Measurements from ENCODE around the gene DPP6.
A peak's percentile ranks its signal among the peaks of the same experiment; 100 is the strongest.
"Not testable (repeated sequence)": the region's sequence is repeated elsewhere in the genome, so short reads cannot be mapped to it uniquely, and the experiment has no call there.

Gene DPP6

GRCh38 chr7:154917808-154918160 lies 865.6 kb downstream of the DPP6 start:
- DNase-seq (ENCODE audit: insufficient read length, low spot score) (no peak), FAIRE-seq (no peak)
- TF ChIP-seq POU2F2 (IDR thresholded peaks at IDR 0.05; ENCODE audit: low read depth, low read length) (no peak), POLR2AphosphoS5 (IDR thresholded peaks at IDR 0.05; ENCODE audit: low read depth, low read length) (no peak), PAX5 (IDR thresholded peaks at IDR 0.05; ENCODE audit: insufficient read depth, low read length, severe bottlenecking) (no peak), TAF1 (IDR thresholded peaks at IDR 0.05; ENCODE audit: low read depth, low read length) (no peak), POLR2A (IDR thresholded peaks at IDR 0.05; ENCODE audit: low read depth, low read length) (no peak), SPI1 (IDR thresholded peaks at IDR 0.05; ENCODE audit: low read depth, low read length) (no peak)

GRCh38 chr7:154918266-154918665 lies 866.1 kb downstream of the DPP6 start:
- TF ChIP-seq POLR2AphosphoS5 (IDR thresholded peaks at IDR 0.05; ENCODE audit: low read depth, low read length) = no peak
- no peak for TF ChIP-seq SPI1 (IDR thresholded peaks at IDR 0.05; ENCODE audit: low read depth, low read length)
- no peak for TF ChIP-seq POU2F2 (IDR thresholded peaks at IDR 0.05; ENCODE audit: low read depth, low read length)
- TF ChIP-seq PAX5 (IDR thresholded peaks at IDR 0.05; ENCODE audit: insufficient read depth, low read length, severe bottlenecking) = no peak
- no peak for TF ChIP-seq POLR2A (IDR thresholded peaks at IDR 0.05; ENCODE audit: low read depth, low read length)
- no peak for TF ChIP-seq TAF1 (IDR thresholded peaks at IDR 0.05; ENCODE audit: low read depth, low read length)
- DNase-seq (ENCODE audit: insufficient read length, low spot score) = no peak
- FAIRE-seq = no peak

- FAIRE-seq (no peak), DNase-seq (ENCODE audit: insufficient read length, low spot score) (no peak)
- no peak for TF ChIP-seq PAX5 (IDR thresholded peaks at IDR 0.05; ENCODE audit: insufficient read depth, low read length, severe bottlenecking)
- TF ChIP-seq POU2F2 (IDR thresholded peaks at IDR 0.05; ENCODE audit: low read depth, low read length) = no peak
- no peak for TF ChIP-seq SPI1 (IDR thresholded peaks at IDR 0.05; ENCODE audit: low read depth, low read length)
- TF ChIP-seq POLR2A (IDR thresholded peaks at IDR 0.05; ENCODE audit: low read depth, low read length) = no peak
- no peak for TF ChIP-seq POLR2AphosphoS5 (IDR thresholded peaks at IDR 0.05; ENCODE audit: low read depth, low read length)
- no peak for TF ChIP-seq TAF1 (IDR thresholded peaks at IDR 0.05; ENCODE audit: low read depth, low read length)
These were observed 866.5 kb downstream of the DPP6 start for GRCh38 chr7:154918741-154919140.

GRCh38 chr7:154919344-154920225 lies 867.4 kb downstream of the DPP6 start:
- FAIRE-seq (no peak), DNase-seq (ENCODE audit: insufficient read length, low spot score) (no peak)
- TF ChIP-seq PAX5 (IDR thresholded peaks at IDR 0.05; ENCODE audit: insufficient read depth, low read length, severe bottlenecking) (no peak), POLR2A (IDR thresholded peaks at IDR 0.05; ENCODE audit: low read depth, low read length) (no peak)

- FAIRE-seq; DNase-seq (ENCODE audit: insufficient read length, low spot score): not testable (repeated sequence)
These were observed 870.3 kb downstream of the DPP6 start for GRCh38 chr7:154922472-154922871.

- peak; percentile 68 for FAIRE-seq
- no peak for TF ChIP-seq PAX5 (IDR thresholded peaks at IDR 0.05; ENCODE audit: insufficient read depth, low read length, severe bottlenecking)
- TF ChIP-seq POLR2AphosphoS5 (IDR thresholded peaks at IDR 0.05; ENCODE audit: low read depth, low read length) = no peak
- TF ChIP-seq SPI1 (IDR thresholded peaks at IDR 0.05; ENCODE audit: low read depth, low read length) = no peak
- no peak for TF ChIP-seq POLR2A (IDR thresholded peaks at IDR 0.05; ENCODE audit: low read depth, low read length)
- no peak for TF ChIP-seq TAF1 (IDR thresholded peaks at IDR 0.05; ENCODE audit: low read depth, low read length)
- no peak for TF ChIP-seq POU2F2 (IDR thresholded peaks at IDR 0.05; ENCODE audit: low read depth, low read length)
- no peak for DNase-seq (ENCODE audit: insufficient read length, low spot score)
These were observed 875.5 kb downstream of the DPP6 start for GRCh38 chr7:154927624-154928125.

GRCh38 chr7:154928136-154929005 lies 876.2 kb downstream of the DPP6 start:
- FAIRE-seq (peak; percentile 33), DNase-seq (ENCODE audit: insufficient read length, low spot score) (peak; percentile 47)
- no peak for TF ChIP-seq SPI1 (IDR thresholded peaks at IDR 0.05; ENCODE audit: low read depth, low read length)
- TF ChIP-seq POLR2A (IDR thresholded peaks at IDR 0.05; ENCODE audit: low read depth, low read length) = peak; percentile 40; the same call in 1 of the 2 replicates
- TF ChIP-seq PAX5 (IDR thresholded peaks at IDR 0.05; ENCODE audit: insufficient read depth, low read length, severe bottlenecking) = no peak
- TF ChIP-seq TAF1 (IDR thresholded peaks at IDR 0.05; ENCODE audit: low read depth, low read length) = no peak
- no peak for TF ChIP-seq POLR2AphosphoS5 (IDR thresholded peaks at IDR 0.05; ENCODE audit: low read depth, low read length)

- no peak for DNase-seq (ENCODE audit: insufficient read length, low spot score)
- TF ChIP-seq PAX5 (IDR thresholded peaks at IDR 0.05; ENCODE audit: insufficient read depth, low read length, severe bottlenecking) (no peak), TAF1 (IDR thresholded peaks at IDR 0.05; ENCODE audit: low read depth, low read length) (no peak), POU2F2 (IDR thresholded peaks at IDR 0.05; ENCODE audit: low read depth, low read length) (no peak), POLR2AphosphoS5 (IDR thresholded peaks at IDR 0.05; ENCODE audit: low read depth, low read length) (no peak)
- FAIRE-seq = no peak
These were observed 877.0 kb downstream of the DPP6 start for GRCh38 chr7:154929006-154929726.

GRCh38 chr7:154931906-154932305 lies 879.7 kb downstream of the DPP6 start:
- no peak for TF ChIP-seq POLR2AphosphoS5 (IDR thresholded peaks at IDR 0.05; ENCODE audit: low read depth, low read length)
- TF ChIP-seq TAF1 (IDR thresholded peaks at IDR 0.05; ENCODE audit: low read depth, low read length) = no peak
- TF ChIP-seq POU2F2 (IDR thresholded peaks at IDR 0.05; ENCODE audit: low read depth, low read length) = no peak
- TF ChIP-seq PAX5 (IDR thresholded peaks at IDR 0.05; ENCODE audit: insufficient read depth, low read length, severe bottlenecking) = no peak
- TF ChIP-seq SPI1 (IDR thresholded peaks at IDR 0.05; ENCODE audit: low read depth, low read length) = no peak
- FAIRE-seq = no peak
- no peak for DNase-seq (ENCODE audit: insufficient read length, low spot score)

GRCh38 chr7:154934353-154934952 lies 882.3 kb downstream of the DPP6 start:
- not testable (repeated sequence) for FAIRE-seq

More at GRCh38 chr7:154934353-154934952, 882.3 kb downstream of the DPP6 start:
- DNase-seq (ENCODE audit: insufficient read length, low spot score) = not testable (repeated sequence)
